Calu3 (cell line): Measurements from ENCODE around the gene GALNT6. TPM values are rescaled to one million over a fixed set of nuclear protein-coding genes. Genes with fewer than 3 reads are reported as not detected.
A peak's percentile ranks its signal among the peaks of the same experiment; 100 is the strongest.

Source experiments
- BruUV-seq: library from RNA; stranded (reverse); fragments of 400-500 nt; replicated peaks from 2 replicates; lab custom pipeline; 2021; lab: Mats Ljungman, UMichigan
- CTCF ChIA-PET: fragments of 300-600 bp; sonication (Branson Sonifier 250); formaldehyde crosslinking; loops from one replicate; lab custom pipeline; 2022; ENCODE audit warnings: antibody characterized with exemption; lab: Charles Lee
- DNase-seq: peaks from one replicate; pipeline ENCODE4 v3.0.0; 2022
- H3K27ac Mint-ChIP-seq: one replicate; pipeline ENCODE4 v1.8.0; 2022; ENCODE audit warnings: mixed read lengths; ENCODE audit not compliant: unreplicated experiment
- H3K27me3 Mint-ChIP-seq: one replicate; pipeline ENCODE4 v1.8.0; 2022; ENCODE audit warnings: mixed read lengths; ENCODE audit not compliant: unreplicated experiment
- H3K36me3 Mint-ChIP-seq: one replicate; pipeline ENCODE4 v1.8.0; 2022; ENCODE audit warnings: mild to moderate bottlenecking, moderate library complexity, mixed read lengths; ENCODE audit not compliant: insufficient read depth, unreplicated experiment
- H3K4me1 Mint-ChIP-seq: one replicate; pipeline ENCODE4 v1.8.0; 2022; ENCODE audit warnings: mild to moderate bottlenecking, low read depth, mixed read lengths; ENCODE audit not compliant: unreplicated experiment
- H3K4me3 Mint-ChIP-seq: one replicate; pipeline ENCODE4 v1.8.0; 2022; ENCODE audit warnings: mild to moderate bottlenecking, low read depth, moderate library complexity, mixed read lengths; ENCODE audit not compliant: unreplicated experiment
- H3K9me3 Mint-ChIP-seq: one replicate; pipeline ENCODE4 v1.8.0; 2022; ENCODE audit warnings: low read depth, mixed read lengths; ENCODE audit not compliant: unreplicated experiment
- CTCF ChIP-seq: fragments of 200-600 bp; IDR thresholded peaks from one replicate; pipeline ENCODE4 v1.8.0; 2022; ENCODE audit warnings: antibody characterized with exemption; ENCODE audit not compliant: unreplicated experiment
- intact Hi-C: fragments of 100-400 bp; cut with micrococcal nuclease; formaldehyde crosslinking; loops from one replicate; pipeline ENCODE4 v1.10.0; 2022; ENCODE audit not compliant: unreplicated experiment
- total RNA-seq: library from RNA; stranded (reverse); gene quantifications from 2 replicates; pipeline ENCODE4 v1.2.3, GENCODE V29; 2022

Gene GALNT6
- total RNA-seq, 1 experiment from 2014 or later, result 45.3 TPM

DNA sequence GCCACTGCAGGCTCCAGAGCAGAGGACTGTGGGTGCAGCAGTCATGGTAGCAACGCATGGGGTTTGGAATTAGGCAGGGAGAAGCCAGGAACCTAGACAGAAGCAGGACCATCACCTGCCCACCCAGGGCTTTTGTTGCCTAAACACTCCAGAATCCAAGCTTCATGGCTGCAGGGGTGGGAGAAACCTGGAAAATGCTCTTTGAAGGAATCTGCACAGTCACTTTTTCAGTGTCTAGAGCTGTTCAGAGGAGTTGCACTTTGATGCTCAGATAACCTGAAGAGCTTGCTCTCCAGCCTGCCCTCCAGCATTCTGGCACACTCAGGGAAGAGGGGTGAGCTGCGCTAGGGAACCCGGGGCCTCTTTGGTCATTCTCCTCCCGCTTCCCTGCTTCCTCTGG, 43.1 kb downstream of the GALNT6 start:
- Mint-ChIP-seq H3K36me3 (no peaks in the 10 kb centered on the region), H3K4me3 (no peak overlapping the region), H3K9me3 (no peaks in the 10 kb centered on the region), H3K27ac (no peak overlapping the region), H3K4me1 (peaks cover 20% of the 10 kb centered on the region), H3K27me3 (no peaks in the 10 kb centered on the region)
- CTCF ChIA-PET, result no interaction called here
- intact Hi-C loops, result no loop called here
- no peak for TF ChIP-seq CTCF
- no TSS peak for BruUV-seq
- no peak for DNase-seq

- intact Hi-C loops, result no loop called here
- Mint-ChIP-seq H3K27ac (no peak within 1 kb of the TSS), H3K36me3 (no peaks in the 10 kb centered on the region), H3K9me3 (no peaks in the 10 kb centered on the region), H3K4me1 (peaks cover 12% of the 10 kb centered on the region), H3K27me3 (no peaks in the 10 kb centered on the region), H3K4me3 (no peak within 1 kb of the TSS)
- BruUV-seq, result no TSS peak
- no peak for TF ChIP-seq CTCF
- no peak for DNase-seq
- CTCF ChIA-PET, result no interaction called here
These were observed 44.6 kb downstream of the GALNT6 start, which contains the start of gene CELA1 for GRCh38 chr12:51346581-51346980. Gene CELA1 (minus strand): TSS chr12:51346679. CDS start chr12:51346638, 41 bp downstream.

DNA sequence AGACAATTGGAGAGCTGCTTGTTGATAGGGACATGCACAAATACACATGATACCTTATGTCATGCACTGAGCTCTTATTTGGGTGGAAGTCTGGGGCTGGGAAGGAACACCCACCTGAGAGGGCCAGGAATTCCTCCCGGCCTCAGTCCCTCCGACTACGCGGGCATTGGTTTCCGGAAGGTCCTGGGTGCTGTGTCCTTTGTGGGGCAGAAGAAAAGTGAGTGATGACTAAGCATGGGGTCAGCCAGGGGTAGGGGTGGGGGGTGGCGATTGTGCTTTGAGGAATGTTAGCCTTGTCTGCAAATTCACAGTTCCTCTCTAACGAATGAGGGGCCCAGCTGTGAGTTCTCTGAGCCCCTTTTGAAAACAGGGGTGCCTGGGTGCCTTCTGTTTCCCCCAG, 45.5 kb downstream of the GALNT6 start:
- H3K4me1 Mint-ChIP-seq, result peaks cover 12% of the 10 kb centered on the region
- H3K4me3 Mint-ChIP-seq, result no peak overlapping the region
- H3K27ac Mint-ChIP-seq, result no peak overlapping the region
- CTCF ChIA-PET, result no interaction called here
- intact Hi-C loops, result no loop called here
- H3K9me3 Mint-ChIP-seq, result no peaks in the 10 kb centered on the region
- peak; percentile 37 for DNase-seq
- H3K27me3 Mint-ChIP-seq, result no peaks in the 10 kb centered on the region
- no TSS peak for BruUV-seq
- H3K36me3 Mint-ChIP-seq, result no peaks in the 10 kb centered on the region
- TF ChIP-seq CTCF, result no peak

GRCh38 chr12:51343201-51343600, 48.0 kb downstream of the GALNT6 start:
- no peak for TF ChIP-seq CTCF
- no peaks in the 10 kb centered on the region for H3K27me3 Mint-ChIP-seq
- no peak overlapping the region for H3K27ac Mint-ChIP-seq
- CTCF ChIA-PET, result interaction anchor here (1.0 kb wide), 1 partner anchor 76 kb away, joined by 5 read pairs; no protein-coding TSS in a partner anchor
- H3K4me3 Mint-ChIP-seq, result no peak overlapping the region
- peaks cover 12% of the 10 kb centered on the region for H3K4me1 Mint-ChIP-seq
- BruUV-seq, result no TSS peak
- H3K9me3 Mint-ChIP-seq, result no peaks in the 10 kb centered on the region
- H3K36me3 Mint-ChIP-seq, result no peaks in the 10 kb centered on the region
- intact Hi-C loops, result no loop called here
- no peak for DNase-seq
